IPS-NIHi7 (cell line): Measurements from ENCODE around the gene COMMD3.
"Not testable (repeated sequence)": the region's sequence is repeated elsewhere in the genome, so short reads cannot be mapped to it uniquely, and the experiment has no call there.

ENCODE experiments used
- DNase-seq: peaks from one replicate; pipeline ENCODE4 v3.0.0; 2012; ENCODE audit warnings: mixed read lengths; ENCODE audit errors: extremely low spot score

Gene COMMD3

DNA sequence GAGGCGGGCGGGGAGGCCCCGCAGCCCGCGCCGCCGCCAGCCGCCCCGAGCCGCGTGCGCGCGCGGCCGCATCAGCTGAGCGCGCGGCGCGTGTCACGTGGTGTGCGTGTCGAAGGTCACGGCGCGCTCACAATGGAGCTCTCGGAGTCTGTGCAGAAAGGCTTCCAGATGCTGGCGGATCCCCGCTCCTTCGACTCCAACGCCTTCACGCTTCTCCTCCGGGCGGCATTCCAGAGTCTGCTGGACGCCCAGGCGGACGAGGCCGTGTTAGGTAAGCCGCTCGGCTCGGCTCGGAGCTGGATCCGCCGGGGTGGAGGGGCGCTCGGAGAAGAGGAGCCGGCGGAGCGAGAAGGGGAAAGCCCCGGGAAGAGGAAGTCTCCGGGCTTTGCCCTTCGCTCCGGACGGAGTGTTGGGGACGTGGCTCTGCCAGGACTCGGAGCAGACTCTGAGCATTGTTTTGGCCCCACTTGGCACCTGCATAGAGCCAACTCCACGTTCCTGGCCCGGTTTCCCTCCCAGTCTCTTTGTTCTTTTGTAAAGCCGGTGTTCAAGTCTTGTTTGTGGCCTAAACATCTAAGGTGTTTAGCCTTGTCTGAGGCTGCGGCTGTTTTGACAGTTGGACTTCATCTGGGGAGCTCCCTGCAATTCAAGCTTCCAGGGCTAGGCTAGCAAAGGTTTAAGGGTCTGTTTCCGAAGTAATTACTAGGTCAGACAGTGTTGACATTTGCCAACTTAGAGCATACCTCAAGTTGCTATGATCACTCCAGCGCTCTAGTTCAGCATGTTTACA, at the start of gene COMMD3:
COMMD3 (plus strand) TSS at position 103 of the 790 bp plus-strand sequence; CDS start at position 133, 30 bp downstream.
- DNase-seq, result peak; percentile 51

DNA sequence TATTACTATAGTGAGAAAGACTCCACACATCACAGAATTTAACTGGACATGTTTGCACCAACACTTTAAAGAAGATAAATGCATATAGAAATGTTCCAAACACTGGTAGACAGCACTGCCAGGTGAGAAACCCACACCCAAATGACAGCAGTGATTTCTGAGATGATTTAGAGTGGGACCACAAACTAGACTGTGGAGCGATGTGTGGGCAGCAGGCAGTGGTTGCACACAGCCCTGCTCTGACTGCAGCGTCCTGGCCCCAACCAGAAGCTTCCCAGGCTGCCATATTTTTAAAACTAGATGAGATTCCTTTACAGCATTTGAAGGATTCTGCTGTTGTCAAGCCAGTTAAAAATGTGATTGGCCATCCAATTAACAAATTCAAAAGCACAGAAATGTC, 47.7 kb upstream of the COMMD3 start:
- no peak for DNase-seq

DNA sequence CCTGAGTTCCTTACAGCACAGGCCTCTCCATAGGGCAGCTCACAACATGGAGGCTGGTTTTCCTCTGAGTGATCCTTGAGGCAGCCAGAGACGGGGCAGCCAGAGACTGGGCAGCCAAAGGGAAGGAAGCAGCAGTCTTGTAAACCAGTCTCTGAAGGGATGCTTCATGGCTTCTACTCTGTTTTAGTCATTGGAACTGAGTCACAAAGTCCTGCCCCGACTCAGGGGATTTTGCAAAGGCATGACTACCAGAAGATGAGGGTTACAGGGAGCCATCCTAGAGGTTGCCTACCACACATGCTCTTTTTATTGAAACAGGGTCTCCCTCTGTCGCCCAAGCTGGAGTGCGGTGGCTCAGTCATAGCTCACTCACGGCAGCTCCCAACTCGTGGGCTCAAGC, 44.4 kb upstream of the COMMD3 start:
- no peak for DNase-seq

DNA sequence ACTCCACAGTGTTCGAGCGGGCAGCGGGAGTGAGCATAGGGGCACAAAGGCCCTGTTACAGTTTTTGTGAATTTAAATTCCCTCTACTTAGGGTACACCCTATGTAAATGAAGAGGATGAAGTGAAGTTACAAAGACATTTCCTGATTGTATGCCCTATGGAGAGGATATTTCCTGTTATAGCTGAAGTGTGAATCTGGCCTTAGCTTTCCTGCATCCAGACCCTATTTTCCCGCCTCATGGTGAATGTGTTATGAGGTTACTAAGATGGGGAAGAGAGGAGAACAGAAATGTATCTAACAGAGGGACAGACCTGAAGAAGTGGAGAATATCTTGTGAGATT, 37.8 kb upstream of the COMMD3 start:
- no peak for DNase-seq

DNA sequence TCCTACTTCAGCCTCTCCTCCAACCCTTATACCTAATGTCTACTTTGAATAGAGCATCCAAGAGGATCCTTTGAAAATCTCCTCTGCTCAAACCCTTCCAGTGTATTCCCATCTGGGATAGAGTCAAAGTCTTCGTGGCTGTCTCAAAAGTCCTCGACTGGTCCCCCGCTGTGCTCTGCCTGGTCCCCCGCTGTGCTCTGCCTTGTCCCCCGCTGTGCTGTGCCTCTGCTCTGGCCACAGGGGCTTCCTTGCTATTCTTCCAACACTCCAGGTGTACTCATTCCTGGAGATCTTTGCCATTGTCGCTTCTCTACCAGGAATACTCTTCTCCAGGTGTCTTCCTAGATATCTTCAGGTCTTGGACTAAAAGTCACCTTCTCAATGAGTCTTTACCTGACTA, 36.1 kb upstream of the COMMD3 start:
- DNase-seq, result no peak

DNA sequence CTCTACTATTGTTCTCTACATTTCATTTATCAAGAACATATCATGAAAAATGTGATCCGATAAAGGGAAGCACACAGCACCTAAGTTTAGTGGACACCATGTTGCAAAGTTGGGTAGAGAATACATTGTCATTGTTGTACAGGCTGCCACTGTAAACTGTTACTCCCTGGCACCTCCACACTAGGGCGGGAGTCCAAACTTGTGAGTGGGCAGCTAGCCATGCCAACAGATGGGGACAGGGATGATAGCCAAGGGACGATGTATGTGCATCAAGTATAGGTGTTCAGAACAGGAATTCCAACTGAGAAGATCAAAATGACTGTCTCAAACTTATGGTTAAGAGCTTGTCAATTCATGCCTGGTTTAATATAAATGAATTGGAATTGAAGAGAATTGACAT, 31.1 kb upstream of the COMMD3 start:
- DNase-seq, result no peak

DNA sequence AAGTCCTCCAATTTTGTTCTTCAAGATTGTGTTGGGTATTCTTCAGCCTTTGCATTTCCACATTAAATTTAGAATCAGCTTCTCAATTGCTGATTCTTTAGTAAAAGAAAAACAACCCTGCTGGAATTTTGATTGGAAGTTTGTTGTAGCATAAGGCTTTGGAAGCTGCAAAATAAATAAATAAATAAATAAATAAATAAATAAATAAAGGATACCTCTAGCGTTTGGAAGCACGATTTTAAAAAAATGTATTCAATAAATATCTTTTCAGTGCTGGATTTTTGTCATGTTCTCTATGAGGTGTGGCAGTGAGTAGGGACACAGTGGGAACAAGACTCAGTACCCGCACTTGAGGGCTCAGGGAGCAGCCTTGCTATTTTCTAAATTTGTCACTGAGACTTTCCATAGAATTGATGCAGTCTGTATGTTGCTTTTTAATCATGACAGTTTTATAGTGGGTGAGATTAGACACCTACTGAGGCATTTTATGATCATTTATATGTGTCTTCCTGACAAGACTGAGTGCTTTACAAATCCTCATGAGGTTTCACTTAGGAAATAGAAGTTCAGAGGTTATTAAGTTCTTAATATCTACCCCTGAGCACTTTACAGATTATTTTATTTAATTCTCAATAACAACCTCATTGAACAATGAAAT, 22.3 kb upstream of the COMMD3 start:
- no peak for DNase-seq

DNA sequence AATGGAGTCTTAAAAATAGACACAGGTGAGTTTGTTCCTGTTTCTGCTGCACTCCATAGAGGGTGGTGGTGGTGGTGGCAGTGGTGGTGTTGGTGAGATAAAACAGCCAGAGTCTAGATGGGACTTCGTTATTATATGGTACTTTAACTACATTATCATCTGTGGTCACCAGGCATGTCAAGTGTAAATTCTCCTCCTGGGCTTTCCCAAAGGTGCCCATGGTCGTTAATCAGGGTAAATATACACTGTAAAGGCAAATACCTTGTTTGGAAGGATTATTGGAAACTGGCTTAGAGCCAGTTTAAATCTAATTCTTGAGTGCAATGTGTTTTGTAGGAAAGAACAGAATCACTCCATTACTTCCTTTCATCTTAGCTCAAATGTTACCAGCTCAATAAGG, 21.5 kb upstream of the COMMD3 start:
- no peak for DNase-seq

DNA sequence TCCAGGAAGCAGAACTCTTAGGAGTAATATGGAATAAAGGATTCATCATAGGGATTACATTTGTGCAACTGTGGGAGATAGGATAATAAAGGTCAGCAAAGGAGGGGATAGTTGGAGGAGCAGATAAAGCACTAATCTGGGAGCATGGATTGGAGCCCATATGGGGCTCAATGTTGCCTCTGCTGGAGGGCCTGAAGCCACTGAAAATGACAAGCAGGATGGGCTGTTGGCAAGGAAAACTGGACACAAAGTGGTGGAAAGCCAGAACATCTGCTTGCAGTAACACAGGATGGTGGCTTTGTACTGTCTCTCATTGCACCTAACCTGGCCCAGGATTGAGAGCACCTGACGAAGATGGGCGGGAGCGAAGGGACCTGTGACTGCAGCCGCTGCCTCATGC, 15.0 kb upstream of the COMMD3 start:
- DNase-seq, result no peak

DNA sequence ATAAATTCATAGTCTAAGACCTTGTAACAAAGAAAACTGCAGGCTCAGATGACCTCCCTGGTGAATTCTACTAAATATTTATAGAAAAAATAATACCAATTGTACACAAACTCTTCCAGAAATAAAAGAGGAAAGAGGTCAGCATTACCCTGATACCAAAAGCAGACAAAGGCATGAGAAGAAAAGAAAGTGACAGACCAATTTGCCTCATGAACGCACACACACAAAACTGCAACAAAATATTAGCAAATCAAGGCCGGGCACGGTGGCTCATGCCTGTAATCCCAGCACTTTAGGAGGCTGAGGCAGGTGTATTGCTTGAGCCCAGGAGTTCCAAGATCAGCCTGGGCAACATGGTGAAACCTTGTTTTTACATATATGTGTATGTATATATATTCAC, 12.7 kb upstream of the COMMD3 start:
- no peak for DNase-seq

DNA sequence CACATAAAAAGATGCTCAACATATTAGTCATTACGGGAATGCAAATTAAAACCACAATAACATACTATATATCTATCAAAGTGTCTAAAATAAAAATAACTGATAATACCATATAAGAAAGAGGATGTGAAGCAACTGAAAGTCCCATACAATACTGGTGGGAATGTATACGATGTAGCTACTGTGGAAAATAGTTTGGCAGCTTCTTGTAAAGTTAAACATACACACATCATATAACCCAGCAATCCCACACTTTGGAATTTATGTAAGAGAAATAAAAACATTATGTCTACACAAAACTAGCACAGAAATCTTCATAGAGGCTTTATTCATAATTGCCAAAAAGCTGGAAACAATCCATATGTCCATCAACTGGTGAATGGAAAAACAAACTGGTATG, 10.5 kb upstream of the COMMD3 start:
- no peak for DNase-seq

DNA sequence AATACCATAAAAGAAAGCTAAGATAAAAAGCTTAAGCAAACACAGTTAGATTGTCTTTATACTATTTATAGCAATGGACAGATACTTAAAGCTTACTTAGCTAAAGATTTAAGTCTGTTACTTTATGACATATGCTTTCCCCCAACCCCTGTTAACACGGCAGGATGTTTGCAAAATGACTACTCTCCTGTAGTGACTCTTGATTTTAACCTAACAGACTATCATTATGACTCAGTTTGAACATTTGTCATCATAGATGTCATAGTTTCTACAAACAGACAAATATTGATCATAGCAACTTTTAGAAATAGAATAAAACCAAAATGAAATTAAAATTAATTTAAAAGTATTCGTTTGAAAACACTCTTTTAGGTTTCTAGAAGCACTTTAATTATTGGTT, 7.8 kb upstream of the COMMD3 start:
- DNase-seq, result no peak

DNA sequence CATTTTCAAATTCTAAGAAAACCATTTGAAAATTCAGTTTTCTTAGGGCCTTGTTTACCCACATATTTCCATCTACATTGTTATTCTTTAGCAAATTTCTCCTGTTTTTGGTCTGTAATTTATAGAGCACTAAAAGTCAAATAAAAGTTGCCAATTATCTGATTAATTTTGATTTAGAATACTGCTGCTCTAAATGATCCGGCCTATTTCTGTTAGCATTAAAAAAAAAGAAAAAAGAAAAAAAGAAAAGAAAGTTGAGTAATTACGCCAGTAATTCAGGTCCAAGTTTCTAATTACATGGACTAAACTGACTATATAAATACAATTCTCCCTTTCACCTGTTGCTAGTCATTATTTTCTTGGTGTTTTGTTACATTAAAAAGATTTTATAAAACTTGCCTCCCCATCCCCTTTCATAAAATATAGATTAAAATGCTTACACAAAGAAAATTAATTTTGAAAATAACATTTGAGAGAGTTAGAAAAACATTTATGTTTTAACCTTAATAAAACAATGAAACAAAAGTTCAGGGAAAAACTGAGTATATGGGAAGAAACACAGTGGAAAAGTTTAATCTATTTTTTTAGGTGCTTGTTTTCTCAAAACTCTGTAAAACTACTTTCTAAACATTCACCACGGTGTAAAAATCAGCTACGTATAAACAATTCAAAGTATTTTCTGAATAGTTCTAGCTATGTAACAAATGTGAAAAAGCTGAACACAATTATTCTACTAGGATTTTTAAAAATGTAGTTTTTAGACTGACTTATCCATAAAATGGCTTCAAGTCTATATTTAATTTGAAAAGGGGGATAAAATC, 6.8 kb upstream of the COMMD3 start:
- no peak for DNase-seq

DNA sequence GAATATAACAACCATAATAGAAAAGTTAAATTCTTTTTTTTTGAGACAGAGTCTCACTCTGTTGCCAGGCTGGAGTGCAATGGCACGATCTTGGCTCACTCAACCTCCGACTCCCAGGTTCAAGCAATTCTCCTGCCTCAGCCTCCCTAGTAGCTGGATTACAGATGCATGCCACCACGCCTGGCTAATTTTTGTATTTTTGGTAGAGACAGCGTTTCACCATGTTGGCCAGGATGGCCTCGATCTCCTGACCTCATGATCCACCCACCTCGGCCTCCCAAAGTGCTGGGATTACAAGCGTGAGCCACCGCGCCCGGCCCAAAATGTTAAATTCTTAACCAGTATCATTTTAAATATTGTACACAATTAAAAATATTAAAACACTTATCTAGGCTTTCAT, 6.2 kb upstream of the COMMD3 start:
- not testable (repeated sequence) for DNase-seq

DNA sequence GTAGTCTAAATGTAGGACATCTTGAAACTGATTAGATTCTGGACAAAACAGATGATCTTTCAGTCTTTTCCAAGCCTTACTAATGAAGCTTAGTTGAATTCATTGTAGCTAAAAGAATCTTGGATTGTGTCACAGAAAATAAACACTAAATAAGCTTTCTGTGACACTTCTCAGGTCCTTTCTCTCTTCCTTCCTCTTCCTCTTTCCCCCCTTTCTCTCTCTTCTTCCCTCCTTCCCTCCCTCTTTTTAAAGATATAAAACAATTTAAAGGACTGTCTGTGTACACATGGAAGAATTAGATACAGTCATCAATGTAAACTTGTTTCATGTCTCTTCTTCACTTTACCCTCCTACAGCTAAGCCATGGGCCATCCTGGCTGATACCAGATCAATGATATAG, 5.3 kb upstream of the COMMD3 start:
- no peak for DNase-seq

DNA sequence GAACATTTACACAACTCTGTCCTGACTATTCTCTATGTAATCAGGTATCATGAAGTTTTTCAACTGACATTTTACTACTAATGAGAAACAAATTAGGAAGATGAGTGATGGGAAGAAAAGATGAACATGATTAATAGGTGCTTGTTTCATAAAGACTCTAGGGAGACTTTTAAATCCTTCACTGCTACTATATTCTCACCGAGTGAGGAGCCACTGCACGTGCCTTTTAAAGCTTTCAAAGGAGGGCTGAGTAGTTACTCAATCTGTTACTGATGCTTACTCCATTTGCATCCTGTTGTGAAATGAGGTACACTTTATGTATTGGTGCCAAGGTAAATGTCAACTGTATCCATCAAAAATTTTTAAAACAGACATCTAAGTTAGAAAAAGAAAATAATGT, 1.3 kb upstream of the COMMD3 start:
- no peak for DNase-seq

DNA sequence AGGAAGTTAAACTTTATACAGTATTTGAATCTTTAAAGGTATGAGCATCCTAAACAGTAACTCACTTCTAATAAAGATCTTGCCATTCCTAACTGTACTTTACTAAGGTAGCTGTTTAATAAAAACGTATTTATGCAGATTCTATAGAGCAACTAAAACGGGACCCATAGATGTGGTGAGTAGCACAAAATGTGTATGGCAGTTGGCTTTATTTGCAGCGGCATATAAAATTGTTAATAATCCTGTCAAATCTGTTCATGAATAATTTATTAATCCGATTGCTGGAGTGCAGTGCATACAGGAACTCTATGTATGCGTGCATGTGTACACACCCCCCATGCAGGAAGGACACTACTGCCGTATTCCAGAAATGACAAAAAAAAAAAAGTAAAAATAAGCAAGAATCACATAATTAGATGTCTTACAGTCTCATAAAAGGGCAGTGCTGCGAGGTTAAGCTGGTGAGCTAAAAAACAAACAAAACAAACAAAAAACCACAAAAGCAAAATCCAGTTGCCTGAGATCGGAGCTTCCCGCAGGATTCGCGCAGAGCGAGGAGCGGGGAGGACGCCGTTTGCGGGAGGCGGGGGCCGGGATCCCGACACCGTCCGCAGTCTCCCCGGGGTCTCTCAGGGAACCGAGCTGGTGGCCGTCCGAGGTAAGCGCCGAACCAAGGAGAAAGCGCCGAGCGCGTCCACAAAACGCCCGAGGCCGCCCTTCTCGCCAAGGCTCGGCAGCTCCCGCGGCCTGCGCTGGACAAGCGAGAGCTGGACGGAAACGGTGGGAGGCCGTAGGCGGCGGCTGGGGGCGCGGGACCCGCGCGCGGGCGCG, 518 bp upstream of the COMMD3 start:
- DNase-seq, result peak; percentile 77

DNA sequence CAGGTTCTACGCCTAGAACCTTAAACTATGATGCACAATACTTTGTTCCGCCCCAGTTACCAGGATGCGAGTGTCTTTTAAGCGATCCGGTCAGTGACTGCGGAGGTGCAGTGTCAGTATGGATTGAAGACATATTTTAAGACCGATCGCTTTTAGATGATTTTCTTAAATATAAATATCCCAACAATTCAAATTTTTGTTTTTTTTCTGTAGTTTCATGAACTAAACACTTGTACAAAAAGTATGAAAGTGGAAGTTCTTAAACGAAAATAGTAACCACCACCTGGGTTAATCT, 835 bp downstream of the COMMD3 start:
- no peak for DNase-seq

DNA sequence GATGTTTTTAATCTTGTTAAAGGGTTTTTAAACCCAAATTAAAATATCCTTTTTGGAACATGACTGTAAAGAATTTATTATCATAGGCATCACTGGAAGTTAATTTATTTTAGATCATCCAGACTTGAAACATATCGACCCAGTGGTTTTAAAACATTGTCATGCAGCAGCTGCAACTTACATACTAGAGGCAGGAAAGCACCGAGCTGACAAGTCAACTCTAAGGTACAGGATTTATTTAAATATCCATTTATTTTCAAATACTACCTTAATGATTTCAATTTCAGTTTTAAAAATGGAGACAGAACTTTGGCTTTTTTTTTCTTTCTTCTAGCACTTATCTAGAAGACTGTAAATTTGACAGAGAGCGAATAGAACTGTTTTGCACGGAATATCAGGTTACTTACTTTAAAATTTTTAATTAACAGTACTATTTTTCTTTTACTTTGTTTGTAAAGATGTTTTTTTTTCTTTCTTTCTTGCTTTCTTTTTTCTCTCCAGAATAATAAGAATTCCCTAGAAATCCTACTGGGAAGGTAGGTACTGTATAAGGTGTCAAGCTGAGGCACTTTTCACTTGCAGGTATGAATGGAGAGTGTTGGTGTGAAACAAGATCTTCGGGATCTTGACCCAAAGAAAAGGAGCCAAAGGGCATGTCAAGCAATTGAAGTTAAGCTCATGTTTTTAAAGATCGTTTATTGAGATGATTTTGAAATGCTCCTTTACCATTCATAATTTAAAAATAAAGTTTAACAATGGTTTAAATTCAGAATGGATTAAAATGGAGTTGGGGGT, 1.8 kb downstream of the COMMD3 start:
- DNase-seq, result no peak

DNA sequence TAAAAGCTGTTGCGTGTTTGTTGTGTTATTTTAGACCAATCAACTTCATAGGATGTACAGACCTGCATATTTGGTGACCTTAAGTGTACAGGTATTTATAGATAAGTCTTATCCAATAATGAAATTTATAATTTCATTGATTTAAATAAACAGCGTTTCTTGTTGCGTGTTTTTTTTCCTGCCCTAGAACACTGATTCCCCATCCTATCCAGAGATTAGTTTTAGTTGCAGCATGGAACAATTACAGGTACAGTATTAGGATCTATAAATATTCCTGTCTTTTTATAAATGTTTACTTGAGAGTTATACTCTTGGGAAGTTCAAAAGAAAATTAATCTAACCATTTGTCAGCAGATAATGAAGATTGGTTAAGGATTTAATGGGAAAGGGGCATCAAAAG, 2.6 kb downstream of the COMMD3 start:
- DNase-seq, result no peak

DNA sequence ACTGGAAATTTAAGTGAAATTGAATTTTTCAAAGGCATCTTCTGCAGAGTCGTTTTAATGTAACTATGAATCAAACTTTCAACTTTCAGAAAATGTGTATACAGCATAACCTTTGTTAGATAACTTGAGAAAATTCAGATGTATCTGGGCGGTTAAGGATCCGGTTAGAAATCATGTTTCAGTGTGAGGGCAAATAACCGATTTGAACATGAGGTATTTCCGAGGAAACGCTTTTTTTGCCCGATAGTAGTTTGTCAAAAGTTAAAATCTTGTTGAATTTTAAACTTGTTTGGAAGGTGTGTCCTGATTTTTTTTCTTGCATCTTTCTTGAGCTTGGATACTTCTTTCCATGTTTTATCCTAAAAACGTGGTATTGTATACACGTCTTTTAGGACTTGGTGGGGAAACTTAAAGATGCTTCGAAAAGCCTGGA, 3.4 kb downstream of the COMMD3 start:
- no peak for DNase-seq
